Measurements from ENCODE around the gene KRTAP5-9. TPM values are rescaled to one million over a fixed set of nuclear protein-coding genes. Genes with fewer than 3 reads are reported as not detected.
"Not testable (repeated sequence)": the region's sequence is repeated elsewhere in the genome, so short reads cannot be mapped to it uniquely, and the experiment has no call there.

Gene KRTAP5-9
- total and polyA plus RNA-seq, 2 donors, result 0.48 TPM; not detected in 1

GRCh38 chr11:71588314-71588713 lies 40.1 kb downstream of the KRTAP5-9 start:
- 60% methylated on average over 4 of the region's 4 CpGs for WGBS
- not testable (repeated sequence) for H3K27ac ChIP-seq (ENCODE audit: low read depth in 1 of 2, low read length in 1 of 2); H3K36me3 ChIP-seq (ENCODE audit: control insufficient read depth in 2 of 2, insufficient read depth in 2 of 2, low read length in 1 of 2); H3K9me3 ChIP-seq (ENCODE audit: control insufficient read depth in 2 of 2, insufficient read depth in 1 of 2, low read length in 1 of 2); H3K27me3 ChIP-seq (ENCODE audit: control insufficient read depth in 2 of 2, insufficient read depth in 1 of 2, low read length in 1 of 2); H3K4me3 ChIP-seq (ENCODE audit: low read length in 2 of 2); DNase-seq (ENCODE audit: low read depth in 6 of 9, low spot score in 9 of 9); H3K4me1 ChIP-seq (ENCODE audit: control insufficient read depth in 2 of 2, insufficient read depth in 2 of 2, low read length in 2 of 2)

DNA sequence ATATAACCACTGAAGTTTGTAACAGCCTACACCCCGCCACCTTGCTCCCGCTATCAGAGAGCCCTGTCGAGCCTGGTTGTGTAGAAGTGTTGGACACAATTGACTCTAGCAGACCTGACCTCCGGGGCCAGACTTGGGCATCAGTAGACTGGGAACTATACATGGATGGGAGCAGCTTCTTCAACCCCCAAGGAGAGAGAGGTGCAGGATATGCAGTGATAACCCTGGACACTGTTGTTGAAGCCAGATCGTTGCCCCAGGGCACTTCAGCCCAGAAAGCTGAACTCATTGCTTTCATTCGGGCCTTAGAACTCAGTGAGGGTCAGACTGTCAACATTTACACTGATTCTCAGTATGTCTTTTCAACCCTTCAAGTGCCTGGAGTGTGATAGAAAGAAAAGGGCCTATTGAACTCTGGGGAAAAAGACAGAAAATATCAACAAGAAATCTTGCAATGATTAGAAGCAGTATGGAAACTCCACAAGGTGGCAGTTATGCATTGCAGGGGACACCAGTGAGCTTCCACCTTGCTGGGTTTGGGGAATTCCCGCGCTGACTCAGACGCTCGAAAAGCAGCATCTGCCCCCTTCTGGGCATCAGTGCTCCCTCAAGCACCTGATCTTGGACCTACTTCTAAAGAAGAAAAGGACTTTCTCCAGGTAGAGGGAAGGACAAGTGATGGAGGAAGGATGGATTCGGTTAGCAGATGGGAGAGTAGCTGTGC lies 40.8 kb downstream of the KRTAP5-9 start:
- not testable (repeated sequence) for H3K27ac ChIP-seq (ENCODE audit: low read depth in 1 of 2, low read length in 1 of 2); H3K4me1 ChIP-seq (ENCODE audit: control insufficient read depth in 2 of 2, insufficient read depth in 2 of 2, low read length in 2 of 2); H3K27me3 ChIP-seq (ENCODE audit: control insufficient read depth in 2 of 2, insufficient read depth in 1 of 2, low read length in 1 of 2); H3K4me3 ChIP-seq (ENCODE audit: low read length in 2 of 2); H3K36me3 ChIP-seq (ENCODE audit: control insufficient read depth in 2 of 2, insufficient read depth in 2 of 2, low read length in 1 of 2); H3K9me3 ChIP-seq (ENCODE audit: control insufficient read depth in 2 of 2, insufficient read depth in 1 of 2, low read length in 1 of 2); DNase-seq (ENCODE audit: low read depth in 6 of 9, low spot score in 9 of 9)
- 64% methylated on average over 11 of the region's 11 CpGs for WGBS

GRCh38 chr11:71589546-71589920 lies 41.3 kb downstream of the KRTAP5-9 start:
- not testable (repeated sequence) for DNase-seq (ENCODE audit: low read depth in 6 of 9, low spot score in 9 of 9); H3K36me3 ChIP-seq (ENCODE audit: control insufficient read depth in 2 of 2, insufficient read depth in 2 of 2, low read length in 1 of 2); H3K27ac ChIP-seq (ENCODE audit: low read depth in 1 of 2, low read length in 1 of 2); H3K9me3 ChIP-seq (ENCODE audit: control insufficient read depth in 2 of 2, insufficient read depth in 1 of 2, low read length in 1 of 2); H3K4me1 ChIP-seq (ENCODE audit: control insufficient read depth in 2 of 2, insufficient read depth in 2 of 2, low read length in 2 of 2); H3K27me3 ChIP-seq (ENCODE audit: control insufficient read depth in 2 of 2, insufficient read depth in 1 of 2, low read length in 1 of 2); H3K4me3 ChIP-seq (ENCODE audit: low read length in 2 of 2)
- 83% methylated on average over 8 of the region's 8 CpGs for WGBS

Other genes starting within 250 kb of the KRTAP5-9 start
- gene DHCR7, start 100.0 kb upstream of the KRTAP5-9 start, total RNA-seq, result 4.5 TPM
- gene DHCR7, start 100.0 kb upstream of the KRTAP5-9 start, polyA plus RNA-seq, result 4.1 TPM
- gene NADSYN1, start 95.2 kb upstream of the KRTAP5-9 start, total RNA-seq, result 47.9 TPM
- gene NADSYN1, start 95.2 kb upstream of the KRTAP5-9 start, polyA plus RNA-seq, result 113 TPM
- not detected for gene KRTAP5-7, start 21.2 kb upstream of the KRTAP5-9 start, total RNA-seq
- 0.05 TPM for gene KRTAP5-7, start 21.2 kb upstream of the KRTAP5-9 start, polyA plus RNA-seq
- gene KRTAP5-8, start 10.4 kb upstream of the KRTAP5-9 start, total RNA-seq, result not detected
- 0.25 TPM for gene KRTAP5-8, start 10.4 kb upstream of the KRTAP5-9 start, polyA plus RNA-seq
- not detected for gene KRTAP5-10, start 17.1 kb downstream of the KRTAP5-9 start, total RNA-seq
- gene KRTAP5-10, start 17.1 kb downstream of the KRTAP5-9 start, polyA plus RNA-seq, result 0.16 TPM
- not detected for gene KRTAP5-11, start 34.5 kb downstream of the KRTAP5-9 start, total RNA-seq
- gene KRTAP5-11, start 34.5 kb downstream of the KRTAP5-9 start, polyA plus RNA-seq, result not detected